Natural killer cell (primary cell): ENCODE data around the gene CADM1. TPM values are rescaled to one million over a fixed set of nuclear protein-coding genes. Genes with fewer than 3 reads are reported as not detected.

ENCODE experiments used
- ATAC-seq, 3 donors: fragments of 150-1000 bp in 2 of 3; fragments of 200-7000 bp in 1 of 3; cut with Tn5 transposase; 1 replicate in 1 of 3; 2 replicates in 2 of 3; pipeline ENCODE4 v1.10.0; 2021; ENCODE audit warnings: mild to moderate bottlenecking in 2 of 3, moderate library complexity in 2 of 3
- DNase-seq, 2 donors: peaks; one replicate each; pipeline versions ENCODE4 v3.0.0 to v3.0.0-alpha.2; 2013 to 2021; ENCODE audit warnings: mixed read lengths in 1 of 2
- H3K27ac ChIP-seq: one replicate; pipeline ENCODE4 v1.5.1; 2013; ENCODE audit warnings: mild to moderate bottlenecking, low read length
- H3K27me3 ChIP-seq: one replicate; pipeline ENCODE4 v1.6.1; 2013; ENCODE audit warnings: low read length; ENCODE audit not compliant: control insufficient read depth, insufficient read depth
- H3K36me3 ChIP-seq: one replicate; pipeline ENCODE4 v1.6.1; 2013; ENCODE audit warnings: low read length; ENCODE audit not compliant: control insufficient read depth, insufficient read depth
- H3K4me1 ChIP-seq: one replicate; pipeline ENCODE4 v1.6.1; 2013; ENCODE audit warnings: low read length; ENCODE audit not compliant: control insufficient read depth, insufficient read depth
- H3K4me3 ChIP-seq: one replicate; pipeline ENCODE4 v1.5.1; 2013; ENCODE audit warnings: low read length
- H3K9me3 ChIP-seq: one replicate; pipeline ENCODE4 v1.6.1; 2013; ENCODE audit warnings: low read length; ENCODE audit not compliant: control insufficient read depth, insufficient read depth
- H3K27ac Mint-ChIP-seq, 2 donors: one replicate each; pipeline ENCODE4 v1.8.0; 2022; ENCODE audit warnings: mild to moderate bottlenecking in 2 of 2, mixed read lengths in 2 of 2, moderate library complexity in 1 of 2
- H3K27me3 Mint-ChIP-seq, 2 donors: one replicate each; pipeline ENCODE4 v1.8.0; 2022; ENCODE audit warnings: low read depth in 2 of 2, mixed read lengths in 2 of 2
- H3K36me3 Mint-ChIP-seq: one replicate; pipeline ENCODE4 v1.8.0; 2022; ENCODE audit warnings: mixed read lengths
- H3K4me1 Mint-ChIP-seq, 2 donors: one replicate each; pipeline ENCODE4 v1.8.0; 2022; ENCODE audit warnings: mixed read lengths in 2 of 2
- H3K4me3 Mint-ChIP-seq: one replicate; pipeline ENCODE4 v1.8.0; 2022; ENCODE audit warnings: mild to moderate bottlenecking, moderate library complexity, mixed read lengths
- H3K9me3 Mint-ChIP-seq, 2 donors: one replicate each; pipeline ENCODE4 v1.8.0; 2022; ENCODE audit warnings: mixed read lengths in 2 of 2
- CTCF ChIP-seq: fragments of 200-600 bp; IDR thresholded peaks from one replicate; pipeline ENCODE4 v1.8.0; 2022; ENCODE audit warnings: antibody characterized with exemption
- WGBS: methylation state at CpG from one replicate; pipeline ENCODE4 v1.1.7; 2013; ENCODE audit warnings: missing lambda C conversion rate; ENCODE audit not compliant: insufficient coverage; 5-methylcytosine and 5-hydroxymethylcytosine counted together
- intact Hi-C: fragments of 100-400 bp; cut with micrococcal nuclease; formaldehyde crosslinking; loops from one replicate; pipeline ENCODE4 v1.14.2; 2022
- total RNA-seq, 4 donors: library from RNA; stranded (reverse); fragments of 120-200 nt in 1 of 4; gene quantifications; one replicate each; pipeline versions ENCODE4 v1.2.3 to v1.2.4, GENCODE V29; 2013 to 2022

CADM1 gene
- total RNA-seq, 3 donors from 2014 or later (not counting 1 experiment from before 2014, with no cell fraction given) = 3.2 to 4.2 (median 3.9) TPM

DNA sequence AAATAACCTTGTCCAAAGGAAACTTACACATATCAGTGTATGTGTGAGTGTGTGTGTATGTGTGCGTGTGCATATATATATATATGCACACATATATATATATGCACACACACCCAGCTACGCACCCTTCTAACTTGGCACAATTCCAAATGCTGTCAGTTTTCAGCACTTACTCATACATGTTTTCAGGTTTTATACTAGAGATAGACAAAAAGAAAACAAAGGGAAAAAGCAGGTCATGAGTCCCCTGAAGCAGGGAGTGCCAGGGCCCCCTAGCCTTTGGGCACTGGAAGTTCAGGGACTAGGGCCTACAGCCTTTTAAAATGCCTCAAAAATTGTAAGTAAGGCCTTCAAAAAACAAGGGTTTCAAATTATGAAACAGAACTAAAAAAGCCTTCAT lies 265.4 kb downstream of the CADM1 start:
- Mint-ChIP-seq H3K4me1 (no peaks in the 10 kb centered on the region), H3K27me3 (peaks cover 0 to 8% of the 10 kb centered on the region in 2 donors), H3K36me3 (no peaks in the 10 kb centered on the region), H3K4me3 (no peak overlapping the region), H3K27ac (no peak overlapping the region), H3K9me3 (no peaks in the 10 kb centered on the region)
- ATAC-seq (no peak), DNase-seq (no peak)
- 83% methylated on average over 1 of the region's 2 CpGs for WGBS
- no peaks in the 10 kb centered on the region for H3K4me1 ChIP-seq
- no peaks in the 10 kb centered on the region for H3K27me3 ChIP-seq
- no peaks in the 10 kb centered on the region for H3K36me3 ChIP-seq
- no peaks in the 10 kb centered on the region for H3K9me3 ChIP-seq
- no peak for TF ChIP-seq CTCF
- no peak overlapping the region for H3K4me3 ChIP-seq
- intact Hi-C loops = no loop called here
- H3K27ac ChIP-seq = no peak overlapping the region

DNA sequence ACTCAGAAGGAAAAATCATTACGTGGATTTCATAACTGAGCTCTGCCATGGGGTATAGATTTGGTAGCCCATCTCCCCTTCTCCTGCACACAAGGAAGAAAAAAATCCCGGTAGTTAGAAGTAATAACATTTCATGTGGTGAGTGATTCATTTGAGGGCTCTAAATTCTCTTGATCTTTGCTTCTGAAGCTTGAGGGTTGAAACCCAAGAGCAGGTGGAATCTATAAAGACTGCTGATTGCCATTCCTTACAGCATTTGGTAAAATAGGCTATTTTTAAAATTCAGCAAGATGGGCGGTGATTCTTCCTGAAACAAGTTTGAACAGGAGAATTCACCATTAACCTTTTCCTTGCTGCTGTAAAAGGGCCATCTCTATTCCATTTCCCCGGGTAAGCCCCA lies 266.1 kb downstream of the CADM1 start:
- Mint-ChIP-seq H3K9me3 (no peaks in the 10 kb centered on the region), H3K36me3 (no peaks in the 10 kb centered on the region), H3K27ac (no peak overlapping the region), H3K4me3 (no peak overlapping the region), H3K4me1 (no peaks in the 10 kb centered on the region), H3K27me3 (peaks cover 0 to 8% of the 10 kb centered on the region in 2 donors)
- TF ChIP-seq CTCF = no peak
- no peaks in the 10 kb centered on the region for H3K27me3 ChIP-seq
- DNase-seq (no peak), ATAC-seq (no peak)
- no peaks in the 10 kb centered on the region for H3K4me1 ChIP-seq
- intact Hi-C loops = no loop called here
- H3K4me3 ChIP-seq = no peak overlapping the region
- H3K27ac ChIP-seq = no peak overlapping the region
- no peaks in the 10 kb centered on the region for H3K36me3 ChIP-seq
- no peaks in the 10 kb centered on the region for H3K9me3 ChIP-seq
- WGBS = 88% methylated on average over 2 of the region's 4 CpGs

DNA sequence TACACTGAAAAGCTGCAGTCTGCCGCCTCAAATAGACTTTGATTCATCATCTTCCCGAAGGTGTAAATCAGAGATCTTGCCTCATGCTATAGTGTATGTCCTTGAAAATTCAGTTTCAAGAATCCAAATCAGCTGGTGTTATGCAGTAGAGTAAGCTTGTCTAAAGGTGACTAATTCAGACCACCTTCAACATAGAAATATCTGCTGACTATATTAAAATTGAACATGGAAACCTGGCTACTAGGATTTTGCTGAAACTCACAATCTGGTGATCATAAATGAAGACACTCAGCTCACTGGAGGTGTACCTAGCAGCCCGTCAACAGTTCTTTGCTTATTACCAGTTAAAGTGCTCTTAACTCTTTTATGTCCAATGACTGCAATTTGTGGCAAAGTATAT lies 266.6 kb downstream of the CADM1 start:
- Mint-ChIP-seq H3K4me3 (no peak overlapping the region), H3K36me3 (no peaks in the 10 kb centered on the region), H3K27ac (no peak overlapping the region), H3K27me3 (peaks cover 0 to 8% of the 10 kb centered on the region in 2 donors), H3K9me3 (no peaks in the 10 kb centered on the region), H3K4me1 (no peaks in the 10 kb centered on the region)
- Histone ChIP-seq H3K4me3 (no peak overlapping the region), H3K9me3 (no peaks in the 10 kb centered on the region), H3K36me3 (no peaks in the 10 kb centered on the region), H3K27me3 (no peaks in the 10 kb centered on the region), H3K4me1 (no peaks in the 10 kb centered on the region), H3K27ac (no peak overlapping the region)
- TF ChIP-seq CTCF = no peak
- DNase-seq (no peak), ATAC-seq (no peak)
- intact Hi-C loops = no loop called here
- 96% methylated on average over 3 of the region's 3 CpGs for WGBS

- Mint-ChIP-seq H3K27ac (no peak overlapping the region), H3K9me3 (no peaks in the 10 kb centered on the region), H3K27me3 (peaks cover 0 to 8% of the 10 kb centered on the region in 2 donors), H3K4me1 (no peaks in the 10 kb centered on the region), H3K36me3 (no peaks in the 10 kb centered on the region), H3K4me3 (no peak overlapping the region)
- TF ChIP-seq CTCF = no peak
- no peaks in the 10 kb centered on the region for H3K36me3 ChIP-seq
- ATAC-seq (no peak), DNase-seq (no peak)
- WGBS = 100% methylated on average over 4 of the region's 4 CpGs
- H3K4me1 ChIP-seq = no peaks in the 10 kb centered on the region
- H3K27me3 ChIP-seq = no peaks in the 10 kb centered on the region
- H3K9me3 ChIP-seq = no peaks in the 10 kb centered on the region
- H3K4me3 ChIP-seq = no peak overlapping the region
- no peak overlapping the region for H3K27ac ChIP-seq
- intact Hi-C loops = no loop called here
These were observed 269.4 kb downstream of the CADM1 start for GRCh38 chr11:115234794-115235193.
